H9 (cell line): ENCODE data around the gene SLC9A9. TPM values are rescaled to one million over a fixed set of nuclear protein-coding genes. Genes with fewer than 3 reads are reported as not detected.

Experiments
- DNase-seq: peaks from one replicate; pipeline ENCODE4 v3.0.0-alpha.2; 2017
- H2AFZ ChIP-seq: one replicate; pipeline ENCODE4 v1.6.1; 2013; ENCODE audit warnings: mild to moderate bottlenecking, low read length, control low read depth, moderate library complexity
- H2AK5ac ChIP-seq: 2 replicates; pipeline ENCODE4 v1.6.1; 2013; ENCODE audit warnings: low read length, control low read depth, mixed read lengths; ENCODE audit not compliant: insufficient read length
- H2BK120ac ChIP-seq: one replicate; pipeline ENCODE4 v1.6.1; 2013; ENCODE audit warnings: low read depth, mild to moderate bottlenecking, low read length, control low read depth, inconsistent platforms; ENCODE audit not compliant: poor library complexity, severe bottlenecking
- H2BK12ac ChIP-seq: 2 replicates; pipeline ENCODE4 v1.6.1; 2013; ENCODE audit warnings: low read length, control low read depth, mixed read lengths, low read depth; ENCODE audit not compliant: insufficient read length
- H2BK15ac ChIP-seq: 2 replicates; pipeline ENCODE4 v1.6.1; 2013; ENCODE audit warnings: low read depth, low read length, control low read depth
- H2BK20ac ChIP-seq: one replicate; pipeline ENCODE4 v1.6.1; 2013; ENCODE audit warnings: low read depth, mild to moderate bottlenecking, low read length, control low read depth, inconsistent platforms; ENCODE audit not compliant: poor library complexity, severe bottlenecking
- H2BK5ac ChIP-seq: 2 replicates; pipeline ENCODE4 v1.6.1; 2013; ENCODE audit warnings: low read length, control low read depth, mixed read lengths; ENCODE audit not compliant: insufficient read length
- H3K14ac ChIP-seq: 2 replicates; pipeline ENCODE4 v1.6.1; 2013; ENCODE audit warnings: low read length, control low read depth; ENCODE audit not compliant: insufficient read depth
- H3K18ac ChIP-seq: 2 replicates; pipeline ENCODE4 v1.6.1; 2013; ENCODE audit warnings: low read depth, mild to moderate bottlenecking, mixed read lengths, low read length, control low read depth; ENCODE audit not compliant: insufficient read length
- H3K23ac ChIP-seq: 2 replicates; pipeline ENCODE4 v1.6.1; 2013; ENCODE audit warnings: low read length, control low read depth, mixed read lengths, low read depth; ENCODE audit not compliant: insufficient read length
- H3K23me2 ChIP-seq: 2 replicates; pipeline ENCODE4 v1.6.1; 2013; ENCODE audit warnings: low read depth, mild to moderate bottlenecking, mixed read lengths, low read length, control low read depth; ENCODE audit not compliant: insufficient read length, poor library complexity, severe bottlenecking
- H3K27ac ChIP-seq: 2 replicates; pipeline ENCODE4 v1.5.1; 2013; ENCODE audit warnings: low read length, control low read depth, mixed read lengths, low read depth; ENCODE audit not compliant: insufficient read length
- H3K27me3 ChIP-seq: 2 replicates; pipeline ENCODE4 v1.6.1; 2013; ENCODE audit warnings: low read length, control low read depth, inconsistent platforms; ENCODE audit not compliant: insufficient read depth
- H3K4ac ChIP-seq: 2 replicates; pipeline ENCODE4 v1.6.1; 2013; ENCODE audit warnings: low read depth, mild to moderate bottlenecking, control low read depth, inconsistent platforms, low read length, moderate library complexity
- H3K4me1 ChIP-seq: 2 replicates; pipeline ENCODE4 v1.6.1; 2013; ENCODE audit warnings: low read length, control low read depth, inconsistent platforms; ENCODE audit not compliant: insufficient read depth
- H3K4me2 ChIP-seq: 2 replicates; pipeline ENCODE4 v1.6.1; 2013; ENCODE audit warnings: low read length, control low read depth, mixed read lengths; ENCODE audit not compliant: insufficient read length, insufficient read depth
- H3K56ac ChIP-seq: 2 replicates; pipeline ENCODE4 v1.6.1; 2013; ENCODE audit warnings: low read depth, mild to moderate bottlenecking, mixed read lengths, low read length, control low read depth; ENCODE audit not compliant: insufficient read length
- H3K79me1 ChIP-seq: 2 replicates; pipeline ENCODE4 v1.6.1; 2013; ENCODE audit warnings: low read depth, mild to moderate bottlenecking, moderate library complexity, low read length, control low read depth, inconsistent platforms; ENCODE audit not compliant: insufficient read depth, poor library complexity, severe bottlenecking
- H3K79me2 ChIP-seq: 2 replicates; pipeline ENCODE4 v1.6.1; 2013; ENCODE audit warnings: low read length, control low read depth, inconsistent platforms; ENCODE audit not compliant: insufficient read depth
- H3K9ac ChIP-seq: 2 replicates; pipeline ENCODE4 v1.6.1; 2013; ENCODE audit warnings: low read length, control low read depth, mixed read lengths; ENCODE audit not compliant: insufficient read length; ENCODE audit errors: extremely low read depth
- H3K9me3 ChIP-seq: one replicate; pipeline ENCODE4 v1.6.1; 2013; ENCODE audit warnings: low read depth, low read length, inconsistent platforms; ENCODE audit not compliant: control insufficient read depth
- H3T11ph ChIP-seq: one replicate; pipeline ENCODE4 v1.6.1; 2013; ENCODE audit warnings: mild to moderate bottlenecking, low read length, control low read depth, inconsistent platforms
- H4K20me1 ChIP-seq: one replicate; pipeline ENCODE4 v1.6.1; 2013; ENCODE audit not compliant: control insufficient read depth, insufficient read length, insufficient read depth
- H4K5ac ChIP-seq: 2 replicates; pipeline ENCODE4 v1.6.1; 2013; ENCODE audit warnings: low read depth, mild to moderate bottlenecking, mixed read lengths, low read length, control low read depth; ENCODE audit not compliant: insufficient read length
- H4K8ac ChIP-seq: replicated peaks from 2 replicates; pipeline ENCODE4 v1.6.1; 2013; ENCODE audit warnings: low read length, control low read depth, mixed read lengths, low read depth; ENCODE audit not compliant: insufficient read length
- H4K91ac ChIP-seq: 2 replicates; pipeline ENCODE4 v1.6.1; 2013; ENCODE audit warnings: low read depth, mild to moderate bottlenecking, moderate library complexity, mixed read lengths, low read length, control low read depth; ENCODE audit not compliant: insufficient read length
- H3K27ac Mint-ChIP-seq, 3 experiments: 2 replicates in 2 of 3; 3 replicates in 1 of 3; pipeline ENCODE4 v1.8.0; 2020 to 2021; ENCODE audit warnings: mixed read lengths in 3 of 3, mild to moderate bottlenecking in 1 of 3, moderate library complexity in 1 of 3
- H3K27me3 Mint-ChIP-seq: 2 replicates; pipeline ENCODE4 v1.8.0; 2021; ENCODE audit warnings: low read depth, mild to moderate bottlenecking, moderate library complexity, mixed read lengths
- H3K36me3 Mint-ChIP-seq, 3 experiments: 2 replicates in 2 of 3; 3 replicates in 1 of 3; pipeline ENCODE4 v1.8.0; 2020 to 2021; ENCODE audit warnings: low read depth in 3 of 3, mixed read lengths in 3 of 3; ENCODE audit not compliant: insufficient read depth in 1 of 3
- H3K4me1 Mint-ChIP-seq, 2 experiments: 2 replicates each; pipeline ENCODE4 v1.8.0; 2020; ENCODE audit warnings: mixed read lengths in 2 of 2
- H3K4me3 Mint-ChIP-seq, 2 experiments: 2 replicates in 1 of 2; 3 replicates in 1 of 2; pipeline ENCODE4 v1.8.0; 2020 to 2021; ENCODE audit warnings: mild to moderate bottlenecking in 2 of 2, mixed read lengths in 2 of 2, moderate library complexity in 1 of 2
- H3K9me3 Mint-ChIP-seq, 2 experiments: 2 replicates in 1 of 2; 3 replicates in 1 of 2; pipeline ENCODE4 v1.8.0; 2020; ENCODE audit warnings: mild to moderate bottlenecking in 2 of 2, mixed read lengths in 2 of 2, moderate library complexity in 1 of 2
- CTCF ChIP-seq: fragments of 200-600 bp; sonication (generic); conservative IDR thresholded peaks from 3 replicates; pipeline ENCODE4 v1.8.0; 2021; ENCODE audit warnings: antibody characterized with exemption, mild to moderate bottlenecking
- WGBS: extraction: QIAGEN DNeasy Blood & Tissue Kit; methylation state at CpG from one replicate; pipeline ENCODE4 v1.1.7; 2013; ENCODE audit warnings: missing lambda C conversion rate, low lambda C conversion rate, mixed read lengths; ENCODE audit not compliant: insufficient read length; ENCODE audit errors: extremely low coverage; 5-methylcytosine and 5-hydroxymethylcytosine counted together
- total RNA-seq: library from RNA; stranded (reverse); gene quantifications from 2 replicates; pipeline ENCODE4 v1.2.1, GENCODE V29; 2021

Gene SLC9A9
- total RNA-seq, 1 experiment from 2014 or later, result 0.35 TPM

- no peak overlapping the region for H3K56ac ChIP-seq
- H3K9me3 ChIP-seq, result no peaks in the 10 kb centered on the region
- no peak overlapping the region for H3K4ac ChIP-seq
- no peak overlapping the region for H2BK120ac ChIP-seq
- Mint-ChIP-seq H3K9me3 (peaks cover 4 to 5% of the 10 kb centered on the region in 2 experiments; a peak in 4 of 5 replicates), H3K27me3 (no peaks in the 10 kb centered on the region), H3K4me3 (no peak overlapping the region), H3K27ac (no peak overlapping the region; a peak in 1 of 7 replicates), H3K36me3 (peaks cover 0 to 6% (median 4%) of the 10 kb centered on the region in 3 experiments; a peak in 4 of 7 replicates), H3K4me1 (peaks cover 14 to 16% of the 10 kb centered on the region in 2 experiments)
- H3K27me3 ChIP-seq, result no peaks in the 10 kb centered on the region
- no peaks in the 10 kb centered on the region for H3K79me2 ChIP-seq
- no peak overlapping the region for H3K14ac ChIP-seq
- H2BK20ac ChIP-seq, result no peak overlapping the region
- no peak overlapping the region for H3K18ac ChIP-seq
- H4K5ac ChIP-seq, result no peak overlapping the region
- no peak overlapping the region for H3K27ac ChIP-seq
- H3K4me2 ChIP-seq, result no peak overlapping the region
- no peak overlapping the region for H2AK5ac ChIP-seq
- H3K4me1 ChIP-seq, result peaks cover 5% of the 10 kb centered on the region
- no peak overlapping the region for H3K23ac ChIP-seq
- H2BK12ac ChIP-seq, result no peak overlapping the region
- no peak overlapping the region for H2AFZ ChIP-seq
- H4K20me1 ChIP-seq, result no peaks in the 10 kb centered on the region
- no peak overlapping the region for H3K9ac ChIP-seq
- H3K23me2 ChIP-seq, result no peaks in the 10 kb centered on the region
- H3K79me1 ChIP-seq, result no peaks in the 10 kb centered on the region
- no peak for DNase-seq
- no CpG with 5 or more reads among the region's 1 CpG for WGBS
- no peak overlapping the region for H2BK5ac ChIP-seq
- TF ChIP-seq CTCF, result no peak
- no peak overlapping the region for H4K91ac ChIP-seq
- no peak overlapping the region for H4K8ac ChIP-seq
- no peak overlapping the region for H2BK15ac ChIP-seq
- no peak overlapping the region for H3T11ph ChIP-seq
Observed at GRCh38 chr3:143382816-143383215, 465.5 kb downstream of the SLC9A9 start.
